Fibroblast of skin of right biceps (primary cell): ENCODE results near the gene CDC40.
"Not testable (repeated sequence)": the region's sequence is repeated elsewhere in the genome, so short reads cannot be mapped to it uniquely, and the experiment has no call there.

Experiments used
- DNase-seq: peaks from one replicate; pipeline ENCODE4 v3.0.0-alpha.2; 2013

CDC40 gene

GRCh38 chr6:110272781-110273180 is 92.6 kb downstream of the CDC40 start:
- DNase-seq, result not testable (repeated sequence)

GRCh38 chr6:110277100-110277665 is 97.0 kb downstream of the CDC40 start:
- DNase-seq, result no peak
